PC-3 (cell line): ENCODE results near the gene CCL1.

Source experiments
- CTCF ChIP-seq: fragments of 300-600 bp; sonication (generic); conservative IDR thresholded peaks from 2 replicates; pipeline ENCODE4 v1.5.1; 2017; ENCODE audit warnings: antibody characterized with exemption, low read depth, mild to moderate bottlenecking, low read length
- EZH2phosphoT487 ChIP-seq: fragments of 300-600 bp; sonication (generic); IDR thresholded peaks from 2 replicates; pipeline ENCODE4 v1.6.1; 2018; ENCODE audit warnings: mild to moderate bottlenecking, antibody characterized with exemption, low read length, borderline replicate concordance

GRCh38 chr17:34339138-34339770, 23.8 kb downstream of the CCL1 start:
- TF ChIP-seq CTCF, result no peak
- TF ChIP-seq EZH2phosphoT487, result no peak
